ENCODE results near the gene OR1I1.

- TF ChIP-seq CTCF (IDR thresholded peaks at IDR 0.05) (no peak), POLR2A (IDR thresholded peaks at IDR 0.05) (no peak)
Observed at GRCh38 chr19:15141143-15141542, 59.1 kb downstream of the OR1I1 start.

Measured in testis (tissue), 2 donors.